Measurements from ENCODE around the gene AFF3.
A peak's percentile ranks its signal among the peaks of the same experiment; 100 is the strongest.

DNA sequence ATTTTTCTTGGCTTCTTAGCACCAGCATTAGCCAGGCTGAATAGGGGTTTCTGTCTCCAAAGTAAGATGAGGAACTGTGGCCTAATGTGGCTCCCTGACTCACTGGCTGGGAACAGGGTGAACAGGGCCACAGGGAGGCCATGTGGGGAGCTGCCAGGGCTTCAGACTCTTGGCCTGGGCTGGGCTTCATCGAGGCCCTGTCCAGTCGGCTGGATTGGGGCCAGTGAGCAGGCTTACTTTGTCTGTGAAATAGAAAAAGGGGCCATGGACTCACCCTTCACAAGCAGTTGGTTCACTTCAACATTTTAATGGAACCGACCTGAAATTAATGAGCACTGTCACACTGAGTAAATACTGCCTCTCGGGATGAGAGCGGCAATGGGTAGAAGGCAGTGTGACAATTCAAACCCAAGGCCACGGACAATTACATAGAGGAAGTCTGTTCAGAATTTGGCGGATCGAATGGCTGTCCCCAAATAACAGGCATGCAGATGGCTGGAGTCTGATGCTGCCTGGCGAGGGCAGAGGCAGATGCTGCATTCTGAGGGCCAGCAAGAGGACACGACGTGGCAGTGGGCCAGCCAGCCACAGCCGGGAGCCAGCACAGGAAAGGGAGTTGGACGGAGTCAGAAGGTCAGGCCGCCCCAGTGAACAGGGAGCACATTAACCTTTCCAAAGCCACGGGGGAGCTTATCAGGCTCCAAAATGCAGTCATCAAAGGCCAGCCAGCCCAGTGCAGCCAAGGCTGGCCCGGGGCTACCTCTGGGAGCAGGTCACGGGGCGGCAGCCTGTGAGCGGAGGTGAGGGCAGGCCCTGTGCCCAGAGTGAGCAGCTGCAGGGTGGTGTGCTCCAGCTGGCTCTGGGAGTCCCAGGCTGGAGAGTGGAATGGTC is 506.0 kb downstream of the AFF3 start:
- peak in 1 of 2 donors; percentile 23 for TF ChIP-seq POLR2A (IDR thresholded peaks at IDR 0.05)
- TF ChIP-seq, protein P1, sequence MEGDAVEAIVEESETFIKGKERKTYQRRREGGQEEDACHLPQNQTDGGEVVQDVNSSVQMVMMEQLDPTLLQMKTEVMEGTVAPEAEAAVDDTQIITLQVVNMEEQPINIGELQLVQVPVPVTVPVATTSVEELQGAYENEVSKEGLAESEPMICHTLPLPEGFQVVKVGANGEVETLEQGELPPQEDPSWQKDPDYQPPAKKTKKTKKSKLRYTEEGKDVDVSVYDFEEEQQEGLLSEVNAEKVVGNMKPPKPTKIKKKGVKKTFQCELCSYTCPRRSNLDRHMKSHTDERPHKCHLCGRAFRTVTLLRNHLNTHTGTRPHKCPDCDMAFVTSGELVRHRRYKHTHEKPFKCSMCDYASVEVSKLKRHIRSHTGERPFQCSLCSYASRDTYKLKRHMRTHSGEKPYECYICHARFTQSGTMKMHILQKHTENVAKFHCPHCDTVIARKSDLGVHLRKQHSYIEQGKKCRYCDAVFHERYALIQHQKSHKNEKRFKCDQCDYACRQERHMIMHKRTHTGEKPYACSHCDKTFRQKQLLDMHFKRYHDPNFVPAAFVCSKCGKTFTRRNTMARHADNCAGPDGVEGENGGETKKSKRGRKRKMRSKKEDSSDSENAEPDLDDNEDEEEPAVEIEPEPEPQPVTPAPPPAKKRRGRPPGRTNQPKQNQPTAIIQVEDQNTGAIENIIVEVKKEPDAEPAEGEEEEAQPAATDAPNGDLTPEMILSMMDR (IDR thresholded peaks at IDR 0.05) = peak in 2 of 4 experiments; percentile 4 to 8

All from uterus (tissue), 2 donors.